Loucy (cell line): ENCODE measurements around the gene LFNG.

ENCODE experiments used
- CTCF ChIP-seq: fragments of 200-600 bp; sonication (generic); conservative IDR thresholded peaks from 2 replicates; pipeline ENCODE4 v1.5.1; 2014; ENCODE audit warnings: mild to moderate bottlenecking, antibody characterized with exemption, low read length
- EZH2phosphoT487 ChIP-seq: fragments of 200-600 bp; IDR thresholded peaks from 2 replicates; pipeline ENCODE4 v1.6.1; 2018; ENCODE audit warnings: antibody characterized with exemption, mild to moderate bottlenecking, moderate library complexity, borderline replicate concordance

GRCh38 chr7:2509298-2509906, 10.2 kb upstream of the LFNG start:
- no peak for TF ChIP-seq CTCF
- TF ChIP-seq EZH2phosphoT487 = no peak
